Mucosa of gallbladder (tissue), 1 donor: ENCODE measurements around the gene PCED1A. TPM values are rescaled to one million over a fixed set of nuclear protein-coding genes. Genes with fewer than 3 reads are reported as not detected.
"Not testable (repeated sequence)": the region's sequence is repeated elsewhere in the genome, so short reads cannot be mapped to it uniquely, and the experiment has no call there.

Experiments
- DNase-seq: peaks from one replicate; pipeline ENCODE4 v3.0.0-alpha.2; 2020; ENCODE audit warnings: low spot score
- total RNA-seq: library from RNA; stranded (reverse); gene quantifications from one replicate; pipeline ENCODE4 v1.2.1, GENCODE V29; 2021
- donor health status: DM: no; HTN: no; CAD: no.

The PCED1A gene
- total RNA-seq, 1 donor from 2014 or later = 48.8 TPM

- DNase-seq = no peak
Observed at GRCh38 chr20:2826655-2827054, 13.8 kb downstream of the PCED1A start.

GRCh38 chr20:2825761-2826160 is 14.7 kb downstream of the PCED1A start:
- DNase-seq = no peak

DNA sequence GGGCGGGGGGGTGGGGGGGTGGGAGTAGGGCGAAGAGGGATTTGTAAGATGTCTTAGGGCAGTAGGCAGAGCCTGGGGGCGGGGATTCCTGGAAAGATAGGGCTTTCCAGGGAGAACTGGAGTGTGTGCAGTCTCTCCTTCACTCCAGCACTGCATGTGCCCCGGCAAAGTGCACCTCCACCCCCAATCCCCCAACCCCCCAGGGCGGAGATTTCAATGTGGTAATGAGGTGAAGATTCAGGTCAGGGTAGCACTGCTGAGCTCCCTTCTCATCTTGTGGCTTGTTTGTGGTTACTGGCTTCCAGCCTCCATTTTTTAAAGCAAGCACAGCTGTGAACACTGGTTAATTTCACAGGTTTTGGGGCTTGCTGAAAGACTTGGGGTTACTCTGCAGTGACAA is 18.4 kb downstream of the PCED1A start:
- DNase-seq = no peak

DNA sequence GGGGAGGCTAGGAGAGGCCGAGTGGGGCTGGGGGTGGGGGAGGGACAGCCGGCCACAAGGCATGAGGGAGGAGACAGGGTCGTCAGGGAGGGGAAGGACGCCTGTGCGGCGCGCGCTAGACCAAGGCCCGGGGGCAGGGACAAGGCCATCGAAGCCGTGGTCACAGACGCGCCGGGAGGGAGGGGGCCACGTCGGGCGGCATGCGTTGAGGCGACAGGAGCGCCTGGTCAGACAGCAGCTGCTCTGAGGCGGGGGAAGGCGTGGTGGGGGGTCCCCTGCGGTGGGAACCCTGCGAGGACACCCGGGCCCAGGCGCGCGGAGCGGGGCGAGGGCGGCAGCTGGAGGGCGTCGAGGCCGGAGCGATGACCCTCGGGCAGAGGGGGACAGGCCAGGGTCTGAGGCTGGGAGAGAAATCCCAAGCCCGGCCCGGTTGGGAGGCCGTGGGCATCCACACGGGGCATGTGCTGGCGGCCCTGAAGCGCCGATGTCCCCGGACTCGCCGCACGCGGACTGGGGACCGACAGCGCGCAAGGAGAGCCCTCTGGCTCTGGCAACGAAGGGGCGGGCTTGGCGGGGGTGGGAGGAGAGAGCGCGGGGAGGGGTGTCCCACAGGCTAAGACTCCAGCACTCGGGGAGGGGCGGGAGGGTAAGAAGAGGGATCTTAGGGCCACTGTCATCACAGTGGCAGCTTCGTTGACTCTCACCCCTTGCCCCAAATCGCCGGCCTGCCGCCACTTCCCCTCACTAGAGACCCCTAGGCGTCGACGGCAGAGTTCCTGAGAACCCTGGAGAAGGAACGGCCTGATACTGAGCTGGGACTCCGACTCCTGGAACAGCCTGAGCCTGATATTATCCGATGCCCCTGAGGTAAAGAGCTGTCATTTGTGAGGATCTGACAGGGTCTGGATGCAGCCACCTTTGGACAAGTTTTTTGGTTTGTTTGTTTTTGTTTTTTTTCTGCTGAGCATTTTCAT is 19.3 kb downstream of the PCED1A start:
- DNase-seq = no peak

GRCh38 chr20:2820084-2820895 is 20.2 kb downstream of the PCED1A start:
- DNase-seq = no peak

GRCh38 chr20:2817891-2818595 is 22.4 kb downstream of the PCED1A start:
- no peak for DNase-seq

DNA sequence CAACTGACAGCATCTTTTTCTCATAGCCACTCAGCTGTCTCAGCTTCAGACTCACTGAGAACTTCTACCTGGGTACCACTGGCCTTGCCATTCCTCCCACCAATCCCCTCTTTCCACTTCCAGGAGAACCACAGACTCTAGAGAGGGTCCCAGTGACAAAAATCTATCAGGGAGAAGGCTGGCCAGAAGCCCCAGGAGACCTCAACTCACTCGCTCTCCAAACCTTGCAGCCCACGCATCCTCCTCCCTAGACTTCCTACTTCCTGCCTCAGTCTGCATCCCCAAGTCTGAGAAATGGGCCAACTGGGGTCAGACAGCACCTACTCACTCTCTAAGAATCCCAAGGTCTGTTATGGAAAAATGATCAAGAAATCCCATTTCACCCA is 23.1 kb downstream of the PCED1A start:
- DNase-seq = no peak

GRCh38 chr20:2816583-2817340 is 23.7 kb downstream of the PCED1A start:
- DNase-seq = no peak

DNA sequence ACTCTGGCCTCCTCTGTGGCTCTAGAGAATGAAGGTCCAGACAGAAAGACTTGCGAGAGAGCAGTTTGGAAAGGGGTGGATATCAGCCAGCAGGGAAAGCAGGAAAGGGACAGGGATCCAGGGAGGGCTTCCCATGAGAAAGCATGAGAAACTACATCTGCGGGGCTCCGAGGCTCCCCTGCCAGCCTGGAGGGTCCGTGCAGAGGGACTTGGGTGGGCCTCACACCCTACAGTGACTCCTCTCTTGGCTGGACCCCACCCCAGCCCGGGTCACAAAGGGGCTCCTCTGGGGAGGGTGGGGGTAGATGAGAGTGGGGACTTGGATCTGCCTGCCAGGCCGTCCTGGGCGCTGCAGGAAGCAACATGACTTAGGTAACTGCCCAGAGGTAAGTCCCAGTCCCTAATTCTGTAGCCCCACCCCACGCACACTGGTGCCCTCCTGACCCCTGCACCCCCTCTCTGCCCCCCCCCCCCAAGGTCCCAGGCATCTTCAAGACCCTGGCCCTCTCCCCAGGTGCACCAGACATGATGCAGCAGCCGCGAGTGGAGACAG is 24.3 kb downstream of the PCED1A start, which contains the start of gene TMEM239:
Gene TMEM239 (plus strand): TSS at position 335 of the 553 bp plus-strand sequence. CDS start 191 bp downstream, at position 526.
- no peak for DNase-seq

- no peak for DNase-seq
Observed at GRCh38 chr20:2815242-2815900, 25.1 kb downstream of the PCED1A start.

DNA sequence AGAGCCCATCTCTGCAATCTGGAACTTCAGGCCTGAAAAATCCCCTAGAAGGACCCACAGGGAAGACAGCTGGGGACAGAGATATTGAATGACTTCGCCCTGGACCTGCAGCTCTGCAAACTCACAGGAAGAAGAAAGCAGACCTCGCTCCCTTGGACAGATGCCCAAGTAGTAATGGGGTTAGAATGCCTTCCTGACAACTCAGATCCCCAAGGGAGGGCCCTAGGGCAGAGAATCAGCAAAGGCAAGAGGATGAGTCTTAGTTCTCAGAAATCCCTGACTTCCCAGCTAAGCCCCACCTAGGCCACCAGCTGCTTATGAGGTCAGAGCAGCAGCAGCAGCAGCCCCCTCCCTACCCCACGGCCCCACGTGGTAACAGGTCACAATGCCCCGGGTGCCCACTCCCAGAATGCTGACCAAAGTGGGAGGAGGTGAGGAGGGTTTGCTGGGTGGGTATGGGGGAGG is 25.8 kb downstream of the PCED1A start, which contains the start of gene C20orf141:
Gene C20orf141 (plus strand): TSS at position 401 of the 465 bp plus-strand sequence. CDS start 198 bp downstream, outside the sequence.
- no peak for DNase-seq

- no peak for DNase-seq
Observed at GRCh38 chr20:2814076-2814475, 26.4 kb downstream of the PCED1A start.

GRCh38 chr20:2812189-2812588 is 28.3 kb downstream of the PCED1A start:
- DNase-seq = no peak

GRCh38 chr20:2809690-2810089 is 30.8 kb downstream of the PCED1A start:
- DNase-seq = no peak

GRCh38 chr20:2807929-2808328 is 32.5 kb downstream of the PCED1A start:
- DNase-seq = not testable (repeated sequence)

- DNase-seq = no peak
Observed at GRCh38 chr20:2807019-2807418, 33.4 kb downstream of the PCED1A start.

DNA sequence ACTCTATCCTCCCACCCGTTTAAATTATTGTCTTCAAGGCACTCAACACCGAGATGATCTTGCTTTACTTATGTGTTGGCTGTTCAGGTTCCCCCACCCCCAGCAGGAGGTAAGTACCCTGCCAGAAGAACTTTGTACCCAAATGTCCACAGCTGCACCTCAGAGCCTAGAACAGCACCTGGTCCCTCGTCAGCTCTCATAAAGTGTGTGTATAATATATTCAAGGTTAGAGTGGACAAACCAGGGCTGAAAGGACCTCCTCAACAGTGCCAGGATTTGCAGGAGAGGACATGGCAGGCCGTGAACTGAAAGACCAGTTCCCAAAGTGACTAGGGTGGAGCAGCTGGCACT is 34.1 kb downstream of the PCED1A start:
- DNase-seq = no peak

DNA sequence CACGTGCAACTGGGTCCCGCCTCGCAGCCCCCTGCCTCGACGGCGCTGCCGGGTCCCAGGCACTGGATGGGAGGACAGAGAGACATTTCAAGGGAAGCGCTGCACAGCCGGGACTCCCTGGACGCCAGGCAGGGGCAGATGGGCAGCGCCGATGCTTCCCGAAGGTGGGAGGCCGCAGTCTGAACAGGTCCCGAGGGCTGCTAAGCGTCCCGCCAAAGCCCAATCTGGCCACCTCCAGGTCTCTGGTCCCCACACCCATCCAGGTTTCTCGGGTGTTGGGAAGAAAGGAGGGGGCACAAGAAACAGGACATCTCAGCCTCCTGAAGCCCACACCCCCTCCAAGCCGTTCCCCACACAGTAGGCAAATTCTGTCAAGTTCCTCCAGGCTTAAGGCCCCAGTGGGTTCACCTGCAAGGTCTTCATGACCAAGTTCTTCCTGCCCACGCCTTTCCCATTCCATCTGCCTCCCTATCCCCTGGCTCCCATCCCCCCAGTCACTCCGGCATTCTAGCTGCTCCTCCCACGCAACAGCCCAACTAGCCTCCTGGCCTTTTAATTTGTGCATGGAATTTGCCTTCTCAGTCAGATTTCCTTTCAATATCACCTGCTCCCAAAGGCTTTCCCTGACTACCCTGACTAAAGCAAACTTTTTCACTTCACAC is 34.6 kb downstream of the PCED1A start:
- no peak for DNase-seq

DNA sequence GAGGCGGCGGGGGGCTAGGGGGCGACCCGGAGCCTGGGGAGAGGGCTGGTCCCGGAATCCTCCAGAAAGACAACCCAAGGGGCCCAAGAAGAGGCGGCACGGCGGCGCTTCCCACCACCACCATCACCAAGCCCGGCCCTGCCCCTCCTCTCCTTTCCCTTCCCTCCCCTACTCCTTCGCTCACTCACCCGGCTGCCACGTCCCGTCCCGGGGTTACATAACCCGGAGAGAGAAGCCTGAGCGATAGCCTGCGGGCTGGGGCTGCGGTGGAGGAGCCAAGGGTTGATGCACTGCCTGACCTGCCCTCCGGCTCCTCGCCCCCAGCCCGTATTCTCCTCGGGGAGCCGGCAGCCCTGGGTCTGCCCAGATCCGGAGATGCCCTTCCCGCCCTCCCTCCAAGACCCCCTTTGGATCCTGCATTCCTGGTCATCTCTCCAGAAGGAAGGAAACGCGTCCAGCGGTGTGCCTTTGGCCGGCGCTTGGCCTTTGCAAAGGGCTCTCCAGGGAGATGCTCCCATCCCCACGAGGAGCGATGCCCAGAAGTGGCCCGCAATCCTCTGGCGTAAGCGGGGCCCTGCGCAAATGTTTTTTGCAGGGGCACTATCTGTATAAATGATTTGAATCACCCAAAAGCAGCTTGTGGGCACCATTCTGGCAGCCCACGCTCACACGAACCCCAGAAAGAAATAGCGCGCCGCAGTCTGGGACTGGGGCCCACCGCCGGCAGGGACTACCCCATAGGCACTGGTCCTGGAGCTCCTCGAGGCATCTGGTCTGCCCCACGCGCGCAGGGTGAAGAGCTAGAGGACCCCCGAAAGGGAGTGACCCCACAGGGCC is 35.4 kb downstream of the PCED1A start:
- no peak for DNase-seq
